NB4 (cell line): ENCODE data around the gene TMEM200A.

Experiments used
- CTCF ChIP-seq: IDR thresholded peaks from one replicate; pipeline ENCODE4 v1.5.1; 2012; ENCODE audit warnings: low read depth, low read length
- MAX ChIP-seq: IDR thresholded peaks from 2 replicates; pipeline ENCODE4 v1.6.1; 2011; ENCODE audit warnings: low read depth, low read length
- POLR2A ChIP-seq: IDR thresholded peaks from 2 replicates; pipeline ENCODE4 v1.6.1; 2011; ENCODE audit warnings: mild to moderate bottlenecking; ENCODE audit not compliant: insufficient read length; ENCODE audit errors: extremely low read depth

- TF ChIP-seq CTCF (no peak), POLR2A (no peak), MAX (no peak)
Observed at GRCh38 chr6:130377915-130378314, 12.1 kb downstream of the TMEM200A start.
